Tibial nerve (tissue), 4 donors: ENCODE results near the gene NAT16. TPM values are rescaled to one million over a fixed set of nuclear protein-coding genes. Genes with fewer than 3 reads are reported as not detected.

Experiments used
- DNase-seq, 2 donors: peaks; one replicate each; pipeline ENCODE4 v3.0.0-alpha.2; 2019; ENCODE audit warnings: low spot score in 2 of 2
- H3K27ac ChIP-seq, 4 donors: fragments of 200-600 bp; sonication (generic) in 3 of 4; one replicate each; pipeline ENCODE4 v1.5.1; 2017 to 2019; ENCODE audit warnings: mild to moderate bottlenecking in 1 of 4
- H3K27me3 ChIP-seq, 2 donors: fragments of 200-600 bp; sonication (generic) in 1 of 2; one replicate each; pipeline versions ENCODE4 v1.5.1 to v1.6.0; 2017 to 2019
- H3K36me3 ChIP-seq, 3 donors: fragments of 200-600 bp; sonication (generic); one replicate each; pipeline ENCODE4 v1.5.1; 2018 to 2019
- H3K4me1 ChIP-seq, 4 donors: fragments of 200-600 bp; sonication (generic) in 3 of 4; one replicate each; pipeline ENCODE4 v1.5.1; 2017 to 2019
- H3K4me3 ChIP-seq, 4 donors: fragments of 200-600 bp; sonication (generic) in 3 of 4; one replicate each; pipeline ENCODE4 v1.5.1; 2017 to 2019; ENCODE audit warnings: mild to moderate bottlenecking in 1 of 4, moderate library complexity in 1 of 4
- H3K9me3 ChIP-seq, 4 donors: fragments of 200-600 bp; sonication (generic) in 3 of 4; one replicate each; pipeline ENCODE4 v1.5.1; 2017 to 2019
- EP300 ChIP-seq, 2 donors: sonication (generic); formaldehyde crosslinking; IDR thresholded peaks; one replicate each; pipeline ENCODE4 v1.6.1; 2017; ENCODE audit warnings: antibody characterized with exemption in 2 of 2, mild to moderate bottlenecking in 1 of 2
- POLR2A ChIP-seq, 2 donors: fragments of 450-650 bp; IDR thresholded peaks; one replicate each; pipeline ENCODE4 v1.6.1; 2017; ENCODE audit warnings: antibody characterized with exemption in 2 of 2, mild to moderate bottlenecking in 2 of 2, moderate library complexity in 2 of 2
- WGBS, 2 donors: methylation state at CpG; one replicate each; pipeline ENCODE4 v1.1.5; 2018; 5-methylcytosine and 5-hydroxymethylcytosine counted together
- total RNA-seq, 4 donors: library from RNA; depleted of rRNA; stranded (reverse); fragments of >200 nt; gene quantifications; one replicate each; pipeline ENCODE4 v1.1.0, GENCODE V29; 2016
- TF ChIP-seq, protein P1 (sequence below), 5 experiments: fragments of 200-600 bp in 3 of 5; fragments of 450-650 bp in 2 of 5; sonication (generic) in 3 of 5; IDR thresholded peaks; one replicate each; pipeline ENCODE4 v1.5.1; 2016 to 2019; ENCODE audit warnings: antibody characterized with exemption in 5 of 5, mild to moderate bottlenecking in 3 of 5, moderate library complexity in 2 of 5

Gene NAT16
- total RNA-seq, 4 donors from 2014 or later: not detected

- TF ChIP-seq, protein P1, sequence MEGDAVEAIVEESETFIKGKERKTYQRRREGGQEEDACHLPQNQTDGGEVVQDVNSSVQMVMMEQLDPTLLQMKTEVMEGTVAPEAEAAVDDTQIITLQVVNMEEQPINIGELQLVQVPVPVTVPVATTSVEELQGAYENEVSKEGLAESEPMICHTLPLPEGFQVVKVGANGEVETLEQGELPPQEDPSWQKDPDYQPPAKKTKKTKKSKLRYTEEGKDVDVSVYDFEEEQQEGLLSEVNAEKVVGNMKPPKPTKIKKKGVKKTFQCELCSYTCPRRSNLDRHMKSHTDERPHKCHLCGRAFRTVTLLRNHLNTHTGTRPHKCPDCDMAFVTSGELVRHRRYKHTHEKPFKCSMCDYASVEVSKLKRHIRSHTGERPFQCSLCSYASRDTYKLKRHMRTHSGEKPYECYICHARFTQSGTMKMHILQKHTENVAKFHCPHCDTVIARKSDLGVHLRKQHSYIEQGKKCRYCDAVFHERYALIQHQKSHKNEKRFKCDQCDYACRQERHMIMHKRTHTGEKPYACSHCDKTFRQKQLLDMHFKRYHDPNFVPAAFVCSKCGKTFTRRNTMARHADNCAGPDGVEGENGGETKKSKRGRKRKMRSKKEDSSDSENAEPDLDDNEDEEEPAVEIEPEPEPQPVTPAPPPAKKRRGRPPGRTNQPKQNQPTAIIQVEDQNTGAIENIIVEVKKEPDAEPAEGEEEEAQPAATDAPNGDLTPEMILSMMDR (IDR thresholded peaks at IDR 0.05): no peak
- TF ChIP-seq POLR2A (IDR thresholded peaks at IDR 0.05): no peak
- no peak for TF ChIP-seq EP300 (IDR thresholded peaks at IDR 0.05)
- H3K4me1 ChIP-seq: peaks cover 0 to 2% (median 0%) of the 10 kb centered on the region in 4 donors
- H3K27me3 ChIP-seq: peaks cover 0 to 66% of the 10 kb centered on the region in 2 donors
- WGBS, 2 donors: 44 to 49% methylated on average over 5 of the region's 5 CpGs
- no peak overlapping the region for H3K27ac ChIP-seq
- H3K36me3 ChIP-seq: no peaks in the 10 kb centered on the region
- H3K4me3 ChIP-seq: no peak overlapping the region
- H3K9me3 ChIP-seq: no peaks in the 10 kb centered on the region
- DNase-seq: no peak
Measured at GRCh38 chr7:101185258-101185839, 5.3 kb upstream of the NAT16 start.

DNA sequence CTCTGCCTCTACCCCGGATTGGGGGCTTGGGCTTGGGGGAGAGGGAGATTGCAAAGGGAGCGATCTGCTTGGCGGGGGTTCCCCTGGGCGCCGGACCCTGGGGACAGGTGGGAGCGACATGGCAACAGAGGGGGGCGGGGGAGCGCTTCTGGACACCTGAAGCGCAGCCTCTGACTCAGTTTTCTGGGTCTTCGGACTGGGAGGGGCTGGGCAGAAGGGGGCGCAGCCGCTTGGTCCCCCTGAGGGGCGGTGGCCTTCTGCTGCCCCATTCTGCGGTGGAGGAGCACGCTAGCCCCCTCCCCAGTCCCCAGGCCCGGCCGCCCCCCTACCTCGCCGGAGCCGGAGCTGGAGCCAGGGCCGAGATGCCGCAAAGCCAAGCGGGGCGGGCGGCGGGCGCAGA lies 380 bp downstream of the NAT16 start:
- Histone ChIP-seq H3K36me3 (no peaks in the 10 kb centered on the region), H3K4me1 (peaks cover 0 to 18% (median 6%) of the 10 kb centered on the region in 4 donors), H3K4me3 (no peak overlapping the region), H3K27me3 (peaks cover 0 to 92% of the 10 kb centered on the region in 2 donors), H3K9me3 (no peaks in the 10 kb centered on the region), H3K27ac (no peak overlapping the region)
- DNase-seq: no peak
- TF ChIP-seq, protein P1 (IDR thresholded peaks at IDR 0.05): no peak
- TF ChIP-seq EP300 (IDR thresholded peaks at IDR 0.05) (no peak), POLR2A (IDR thresholded peaks at IDR 0.05) (no peak)
- WGBS, 2 donors: 0 to 2% methylated on average over 1 to 21 of the region's 27 CpGs

DNA sequence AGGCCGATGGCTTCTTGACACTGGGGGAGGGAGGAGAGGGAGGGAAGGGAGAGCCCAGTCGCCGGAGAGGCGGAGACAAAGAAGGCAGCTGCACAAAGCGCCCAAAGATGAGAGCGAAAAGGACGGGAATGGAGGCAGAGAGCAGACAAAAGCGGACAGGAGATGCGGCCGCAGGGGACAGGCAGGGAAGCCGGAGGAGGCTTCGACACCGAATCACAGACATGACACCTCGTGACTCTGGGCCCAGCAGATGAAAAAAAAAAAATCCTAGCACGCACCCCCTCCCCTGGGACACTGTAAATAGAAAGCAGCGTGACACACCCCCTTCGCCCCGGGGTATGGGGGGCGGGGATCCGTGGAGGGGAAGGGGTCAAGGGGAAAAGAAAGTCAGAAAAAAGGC lies 976 bp downstream of the NAT16 start:
- TF ChIP-seq, protein P1 (IDR thresholded peaks at IDR 0.05): no peak
- no peak for TF ChIP-seq EP300 (IDR thresholded peaks at IDR 0.05)
- TF ChIP-seq POLR2A (IDR thresholded peaks at IDR 0.05): no peak
- DNase-seq: no peak
- Histone ChIP-seq H3K27me3 (peaks cover 0 to 92% of the 10 kb centered on the region in 2 donors), H3K36me3 (no peaks in the 10 kb centered on the region), H3K4me1 (peaks cover 0 to 24% (median 6%) of the 10 kb centered on the region in 4 donors), H3K27ac (no peak overlapping the region), H3K9me3 (no peaks in the 10 kb centered on the region), H3K4me3 (no peak overlapping the region)
- WGBS, 2 donors: 1% methylated on average over 18 to 20 of the region's 20 CpGs

DNA sequence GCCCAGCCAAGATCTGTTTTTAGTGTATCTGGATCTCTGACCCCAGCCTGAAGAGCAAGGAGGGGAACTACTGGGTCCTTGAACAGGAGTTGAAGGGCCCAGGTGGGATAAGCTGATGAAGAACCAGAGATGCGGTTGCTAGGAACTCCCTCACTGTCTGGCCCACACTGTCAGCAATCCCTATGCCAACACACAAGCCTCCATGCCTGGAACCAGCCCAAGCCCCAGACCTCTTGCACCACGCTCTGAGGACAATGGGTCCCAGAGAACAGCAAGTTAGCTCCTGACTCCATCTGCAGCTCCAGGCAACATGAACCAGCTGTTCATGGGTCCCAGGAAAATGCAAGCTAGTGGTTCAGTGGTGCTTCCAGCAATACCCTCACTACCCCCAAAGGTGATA lies 2.4 kb downstream of the NAT16 start:
- Histone ChIP-seq H3K9me3 (no peaks in the 10 kb centered on the region), H3K36me3 (no peaks in the 10 kb centered on the region), H3K27me3 (peaks cover 0 to 96% of the 10 kb centered on the region in 2 donors), H3K4me1 (peaks cover 0 to 39% (median 17%) of the 10 kb centered on the region in 4 donors), H3K27ac (no peak overlapping the region), H3K4me3 (no peak overlapping the region)
- 59 to 70% methylated on average over 2 of the region's 2 CpGs for WGBS, 2 donors
- no peak for DNase-seq
- TF ChIP-seq EP300 (IDR thresholded peaks at IDR 0.05) (no peak), POLR2A (IDR thresholded peaks at IDR 0.05) (no peak)

DNA sequence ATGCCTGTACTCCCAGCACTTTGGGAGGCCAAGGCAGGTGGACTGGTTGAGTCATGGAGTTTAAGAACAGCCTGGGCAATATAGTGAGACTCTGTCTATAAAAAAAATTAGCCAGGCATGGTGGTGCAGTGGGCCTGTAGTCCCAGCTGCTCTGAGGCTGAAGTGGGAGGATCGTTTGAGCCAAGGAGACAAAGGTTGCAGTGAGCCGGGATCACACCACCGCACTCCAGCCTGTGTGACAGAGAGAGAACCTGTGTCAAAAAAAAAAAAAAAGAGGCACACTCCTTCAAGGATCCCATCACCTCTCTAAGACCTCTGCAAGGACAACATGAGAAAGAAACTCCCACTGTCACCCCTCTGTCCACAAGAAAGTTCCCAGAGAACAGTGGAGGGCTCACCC lies 4.4 kb downstream of the NAT16 start:
- H3K4me3 ChIP-seq: no peak overlapping the region
- WGBS, 2 donors: 22 to 37% methylated on average over 3 of the region's 3 CpGs
- TF ChIP-seq EP300 (IDR thresholded peaks at IDR 0.05): no peak
- TF ChIP-seq, protein P1 (IDR thresholded peaks at IDR 0.05): no peak
- TF ChIP-seq POLR2A (IDR thresholded peaks at IDR 0.05): no peak
- no peaks in the 10 kb centered on the region for H3K36me3 ChIP-seq
- peaks cover 0 to 54% (median 26%) of the 10 kb centered on the region in 4 donors for H3K4me1 ChIP-seq
- DNase-seq: no peak
- H3K27me3 ChIP-seq: peaks cover 3 to 100% of the 10 kb centered on the region in 2 donors
- H3K9me3 ChIP-seq: no peaks in the 10 kb centered on the region
- no peak overlapping the region for H3K27ac ChIP-seq
